DOHH2 (cell line): Measurements from ENCODE around the gene DACT3.

ENCODE experiments used
- EZH2phosphoT487 ChIP-seq: fragments of 200-600 bp; sonication (generic); IDR thresholded peaks from 2 replicates; pipeline ENCODE4 v1.6.1; 2017; ENCODE audit warnings: borderline replicate concordance, mild to moderate bottlenecking, antibody characterized with exemption, low read length, moderate library complexity, mixed read lengths
- TF ChIP-seq, protein P1 (sequence below): fragments of 200-600 bp; sonication (generic); IDR thresholded peaks from one replicate; pipeline ENCODE4 v1.5.1; 2014; ENCODE audit warnings: antibody characterized with exemption, mild to moderate bottlenecking, low read depth, low read length; ENCODE audit not compliant: poor library complexity, severe bottlenecking

DNA sequence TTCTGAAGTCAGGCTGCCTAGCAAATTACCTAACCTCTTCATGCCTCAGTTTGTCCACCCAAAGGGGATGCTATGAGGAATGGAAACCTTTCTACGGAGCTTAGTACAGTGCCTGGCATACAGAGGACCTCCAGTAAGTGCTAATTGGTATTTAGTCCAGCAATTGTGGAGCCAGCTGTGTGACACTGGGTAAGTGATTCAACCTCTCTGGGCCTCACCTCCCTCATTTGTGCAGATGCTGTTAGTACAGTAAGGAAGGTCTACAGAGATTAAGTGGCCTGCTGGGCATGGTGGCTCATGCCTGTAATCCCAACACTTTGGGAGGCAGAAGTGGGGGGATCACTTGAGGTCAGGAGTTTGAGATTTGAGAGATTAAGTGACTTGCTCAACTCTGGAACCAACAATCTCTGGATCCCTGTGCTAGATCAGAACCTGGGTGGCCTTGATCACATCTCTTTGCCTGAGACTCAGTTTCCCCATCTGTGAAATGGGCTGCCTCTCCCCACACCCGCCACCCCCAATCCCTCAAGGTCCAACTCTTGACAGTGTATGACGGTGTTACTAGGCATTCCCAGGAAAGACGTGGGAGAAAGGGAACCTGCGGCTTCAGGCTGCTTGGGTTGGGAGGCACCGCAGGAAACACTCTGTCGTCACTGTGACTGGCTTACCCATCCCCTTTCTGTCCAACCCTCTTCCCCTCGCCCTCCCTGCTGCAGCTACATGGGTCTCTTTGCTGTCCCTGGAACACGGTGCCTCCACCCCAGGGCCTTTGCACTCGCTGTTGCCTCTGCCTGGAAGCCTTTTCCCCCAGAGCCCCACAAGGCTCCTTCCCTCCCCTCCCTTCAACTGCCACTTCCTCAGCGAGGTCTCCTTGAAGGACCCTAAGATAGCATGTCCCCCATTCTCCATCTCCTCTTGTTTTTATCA lies 37.7 kb upstream of the DACT3 start:
- TF ChIP-seq, protein P1, sequence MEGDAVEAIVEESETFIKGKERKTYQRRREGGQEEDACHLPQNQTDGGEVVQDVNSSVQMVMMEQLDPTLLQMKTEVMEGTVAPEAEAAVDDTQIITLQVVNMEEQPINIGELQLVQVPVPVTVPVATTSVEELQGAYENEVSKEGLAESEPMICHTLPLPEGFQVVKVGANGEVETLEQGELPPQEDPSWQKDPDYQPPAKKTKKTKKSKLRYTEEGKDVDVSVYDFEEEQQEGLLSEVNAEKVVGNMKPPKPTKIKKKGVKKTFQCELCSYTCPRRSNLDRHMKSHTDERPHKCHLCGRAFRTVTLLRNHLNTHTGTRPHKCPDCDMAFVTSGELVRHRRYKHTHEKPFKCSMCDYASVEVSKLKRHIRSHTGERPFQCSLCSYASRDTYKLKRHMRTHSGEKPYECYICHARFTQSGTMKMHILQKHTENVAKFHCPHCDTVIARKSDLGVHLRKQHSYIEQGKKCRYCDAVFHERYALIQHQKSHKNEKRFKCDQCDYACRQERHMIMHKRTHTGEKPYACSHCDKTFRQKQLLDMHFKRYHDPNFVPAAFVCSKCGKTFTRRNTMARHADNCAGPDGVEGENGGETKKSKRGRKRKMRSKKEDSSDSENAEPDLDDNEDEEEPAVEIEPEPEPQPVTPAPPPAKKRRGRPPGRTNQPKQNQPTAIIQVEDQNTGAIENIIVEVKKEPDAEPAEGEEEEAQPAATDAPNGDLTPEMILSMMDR, result no peak
- TF ChIP-seq EZH2phosphoT487, result no peak
